ENCODE data around the gene LPAR3.

DNA sequence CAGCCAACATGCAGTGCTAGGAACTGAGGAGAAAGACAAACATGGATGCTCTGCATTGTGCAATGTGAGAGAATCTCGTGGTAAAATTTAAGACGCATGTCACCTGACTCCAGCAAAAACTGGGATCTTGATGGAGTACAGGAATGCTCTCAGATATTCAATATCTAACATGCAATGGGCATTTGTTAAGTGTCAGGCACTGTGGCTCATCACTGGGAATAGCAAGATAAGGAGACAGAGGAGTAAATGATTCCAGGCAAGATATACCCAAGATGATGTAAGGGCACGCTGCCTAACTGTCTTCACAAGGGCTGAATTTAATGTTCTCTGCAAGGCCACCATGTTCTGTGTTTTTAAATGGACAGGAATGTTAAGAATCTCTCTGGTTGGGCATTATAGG is 67.8 kb downstream of the LPAR3 start:
- TF ChIP-seq, protein P1, sequence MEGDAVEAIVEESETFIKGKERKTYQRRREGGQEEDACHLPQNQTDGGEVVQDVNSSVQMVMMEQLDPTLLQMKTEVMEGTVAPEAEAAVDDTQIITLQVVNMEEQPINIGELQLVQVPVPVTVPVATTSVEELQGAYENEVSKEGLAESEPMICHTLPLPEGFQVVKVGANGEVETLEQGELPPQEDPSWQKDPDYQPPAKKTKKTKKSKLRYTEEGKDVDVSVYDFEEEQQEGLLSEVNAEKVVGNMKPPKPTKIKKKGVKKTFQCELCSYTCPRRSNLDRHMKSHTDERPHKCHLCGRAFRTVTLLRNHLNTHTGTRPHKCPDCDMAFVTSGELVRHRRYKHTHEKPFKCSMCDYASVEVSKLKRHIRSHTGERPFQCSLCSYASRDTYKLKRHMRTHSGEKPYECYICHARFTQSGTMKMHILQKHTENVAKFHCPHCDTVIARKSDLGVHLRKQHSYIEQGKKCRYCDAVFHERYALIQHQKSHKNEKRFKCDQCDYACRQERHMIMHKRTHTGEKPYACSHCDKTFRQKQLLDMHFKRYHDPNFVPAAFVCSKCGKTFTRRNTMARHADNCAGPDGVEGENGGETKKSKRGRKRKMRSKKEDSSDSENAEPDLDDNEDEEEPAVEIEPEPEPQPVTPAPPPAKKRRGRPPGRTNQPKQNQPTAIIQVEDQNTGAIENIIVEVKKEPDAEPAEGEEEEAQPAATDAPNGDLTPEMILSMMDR (IDR thresholded peaks at IDR 0.05; ENCODE audit: low read length) = no peak
- no peak for TF ChIP-seq EZH2 (optimal IDR thresholded peaks at IDR 0.05; ENCODE audit: low read depth, low read length)
- no peak for TF ChIP-seq EZH2phosphoT487 (IDR thresholded peaks at IDR 0.05; ENCODE audit: low read length)

Data from MM.1S (cell line).